Stomach (tissue), 4 donors: ENCODE measurements around the gene SYNJ1.

Experiments
- CTCF ChIP-seq, 7 experiments: fragments of 450-650 bp in 4 of 7; fragments of 200-600 bp in 3 of 7; sonication (generic) in 3 of 7; IDR thresholded peaks; one replicate each; pipeline ENCODE4 v1.5.1; 2016 to 2019; ENCODE audit warnings: antibody characterized with exemption in 7 of 7, control low read depth in 2 of 7, mild to moderate bottlenecking in 1 of 7
- POLR2A ChIP-seq, 4 donors: fragments of 450-650 bp; IDR thresholded peaks; one replicate each; pipeline ENCODE4 v1.6.1; 2016; ENCODE audit warnings: antibody characterized with exemption in 4 of 4, control low read depth in 2 of 4, mild to moderate bottlenecking in 1 of 4, moderate library complexity in 1 of 4

GRCh38 chr21:32713726-32714125, 14.1 kb downstream of the SYNJ1 start:
- TF ChIP-seq CTCF (IDR thresholded peaks at IDR 0.05): no peak
- TF ChIP-seq POLR2A (IDR thresholded peaks at IDR 0.05): no peak
